Measurements from ENCODE around the gene TAC4.

DNA sequence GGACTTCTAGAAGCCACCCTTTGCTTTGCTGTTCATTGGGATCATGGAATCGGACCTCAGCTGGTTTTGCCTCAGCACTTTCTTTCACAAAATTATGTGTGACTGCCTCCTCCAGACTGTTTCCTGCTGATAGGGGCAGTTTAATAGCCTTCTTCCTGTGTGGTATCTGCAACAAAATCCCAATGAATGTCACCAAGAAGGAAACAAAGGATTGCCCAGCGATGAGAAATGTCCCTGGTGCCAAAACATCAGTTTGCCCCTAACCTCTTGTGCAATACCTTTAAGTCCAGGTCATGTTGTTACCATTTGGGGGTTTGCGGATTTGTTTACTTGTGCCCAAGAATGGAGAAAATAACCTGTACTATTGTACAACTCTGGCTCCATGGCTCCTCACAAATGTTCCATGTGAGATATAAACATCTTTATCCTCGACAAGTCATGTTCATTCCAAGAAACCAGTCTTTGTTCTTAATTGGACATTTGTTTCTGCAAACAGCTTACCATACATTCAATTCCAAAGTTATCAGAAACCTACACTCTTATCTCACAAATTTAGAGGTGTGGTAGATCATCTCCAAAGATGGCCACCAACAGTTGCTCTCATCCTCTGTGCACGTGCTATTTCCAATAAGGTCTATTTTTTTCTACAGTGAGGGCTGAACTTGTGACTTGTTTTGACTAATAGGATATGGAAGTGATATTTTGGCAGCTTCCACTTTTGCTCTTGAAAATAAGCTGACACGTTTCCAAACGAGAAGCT, 14.8 kb downstream of the TAC4 start:
- TF ChIP-seq, protein P1, sequence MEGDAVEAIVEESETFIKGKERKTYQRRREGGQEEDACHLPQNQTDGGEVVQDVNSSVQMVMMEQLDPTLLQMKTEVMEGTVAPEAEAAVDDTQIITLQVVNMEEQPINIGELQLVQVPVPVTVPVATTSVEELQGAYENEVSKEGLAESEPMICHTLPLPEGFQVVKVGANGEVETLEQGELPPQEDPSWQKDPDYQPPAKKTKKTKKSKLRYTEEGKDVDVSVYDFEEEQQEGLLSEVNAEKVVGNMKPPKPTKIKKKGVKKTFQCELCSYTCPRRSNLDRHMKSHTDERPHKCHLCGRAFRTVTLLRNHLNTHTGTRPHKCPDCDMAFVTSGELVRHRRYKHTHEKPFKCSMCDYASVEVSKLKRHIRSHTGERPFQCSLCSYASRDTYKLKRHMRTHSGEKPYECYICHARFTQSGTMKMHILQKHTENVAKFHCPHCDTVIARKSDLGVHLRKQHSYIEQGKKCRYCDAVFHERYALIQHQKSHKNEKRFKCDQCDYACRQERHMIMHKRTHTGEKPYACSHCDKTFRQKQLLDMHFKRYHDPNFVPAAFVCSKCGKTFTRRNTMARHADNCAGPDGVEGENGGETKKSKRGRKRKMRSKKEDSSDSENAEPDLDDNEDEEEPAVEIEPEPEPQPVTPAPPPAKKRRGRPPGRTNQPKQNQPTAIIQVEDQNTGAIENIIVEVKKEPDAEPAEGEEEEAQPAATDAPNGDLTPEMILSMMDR (conservative IDR thresholded peaks at IDR 0.05 in 1 of 2, IDR thresholded peaks at IDR 0.05 in 1 of 2; ENCODE audit: low read depth in 1 of 2, low read length in 2 of 2), result no peak
- no peak for TF ChIP-seq EZH2 (IDR thresholded peaks at IDR 0.05; ENCODE audit: low read length, missing control alignments)
